HepG2 (cell line): ENCODE measurements around the gene TRPV2. TPM values are rescaled to one million over a fixed set of nuclear protein-coding genes. Genes with fewer than 3 reads are reported as not detected.
A peak's percentile ranks its signal among the peaks of the same experiment; 100 is the strongest.

Experiments used
- DPF2 ChIP-seq: sonication (generic); formaldehyde crosslinking; IDR thresholded peaks from 2 replicates; pipeline ENCODE4 v1.4.0; 2020; ENCODE audit warnings: mild to moderate bottlenecking, low read depth, missing genetic modification reagents, borderline replicate concordance
- HNRNPUL1 ChIP-seq: fragments of 200-400 bp; formaldehyde crosslinking; IDR thresholded peaks from 2 replicates; pipeline ENCODE4 v1.6.1; 2017; ENCODE audit warnings: low read depth, mild to moderate bottlenecking, low read length, moderate library complexity
- KAT8 ChIP-seq: IDR thresholded peaks from 2 replicates; pipeline ENCODE4 v1.6.1; 2016; ENCODE audit warnings: missing genetic modification reagents, missing compliant biosample characterization
- MED8 ChIP-seq: sonication (generic); formaldehyde crosslinking; IDR thresholded peaks from 2 replicates; pipeline ENCODE4 v1.8.1; 2023; ENCODE audit warnings: mild to moderate bottlenecking, missing genetic modification reagents; ENCODE audit not compliant: insufficient replicate concordance
- RXRA ChIP-seq: sonication (generic); formaldehyde crosslinking; IDR thresholded peaks from 2 replicates; pipeline ENCODE4 v1.5.1; 2020; ENCODE audit warnings: missing genetic modification reagents
- SAP130 ChIP-seq: IDR thresholded peaks from 2 replicates; pipeline ENCODE4 v1.6.1; 2016; ENCODE audit warnings: low read depth
- SSRP1 ChIP-seq: IDR thresholded peaks from 2 replicates; pipeline ENCODE4 v1.6.1; 2016; ENCODE audit warnings: control low read depth
- TEAD2 ChIP-seq: sonication (generic); formaldehyde crosslinking; IDR thresholded peaks from 2 replicates; pipeline ENCODE4 v1.9.0; 2021; ENCODE audit warnings: missing genetic modification reagents
- ZNF317 ChIP-seq: sonication (generic); formaldehyde crosslinking; IDR thresholded peaks from 2 replicates; pipeline ENCODE4 v1.5.0; 2020; ENCODE audit warnings: mild to moderate bottlenecking, missing genetic modification reagents
- ZNF841 ChIP-seq: sonication (generic); formaldehyde crosslinking; IDR thresholded peaks from 2 replicates; pipeline ENCODE4 v1.8.1; 2023; ENCODE audit warnings: missing genetic modification reagents, borderline replicate concordance
- polyA plus RNA-seq, 8 experiments: library from polyadenylated mRNA; depleted of rRNA in 3 of 8; stranded (reverse) in 7 of 8; unstranded in 1 of 8; fragments of >200 nt; fragmentation: Illumina TruSeq in 4 of 8; extraction: Trizol in 4 of 8; gene quantifications; 2 replicates each; pipeline versions ENCODE4 v1.2.1 to v1.2.3, GENCODE V29; 2011 to 2016; ENCODE audit warnings: low read depth in 4 of 8, missing spikeins in 1 of 8, mixed read lengths in 1 of 8; ENCODE audit not compliant: insufficient read depth in 1 of 8
- total RNA-seq, 5 experiments: library from RNA; depleted of rRNA; stranded (reverse); fragments of >200 nt; fragmentation: Illumina TruSeq; extraction: Trizol; gene quantifications; 2 replicates each; pipeline ENCODE4 v1.2.3, GENCODE V29; 2016; ENCODE audit warnings: low read depth in 1 of 5
- TF ChIP-seq, protein P1 (sequence below): sonication (generic); formaldehyde crosslinking; IDR thresholded peaks from 2 replicates; pipeline ENCODE4 v1.9.0; 2021; ENCODE audit warnings: missing genetic modification reagents, borderline replicate concordance
- TF ChIP-seq, protein P2 (sequence below): sonication (generic); formaldehyde crosslinking; IDR thresholded peaks from 2 replicates; pipeline ENCODE4 v1.4.0; 2020; ENCODE audit warnings: missing genetic modification reagents
- TF ChIP-seq, protein P3 (sequence below): sonication (generic); formaldehyde crosslinking; IDR thresholded peaks from 2 replicates; pipeline ENCODE4 v1.8.1; 2023; ENCODE audit warnings: mild to moderate bottlenecking, moderate library complexity, missing genetic modification reagents
- TF ChIP-seq, protein P4 (sequence below): IDR thresholded peaks from 2 replicates; pipeline ENCODE4 v1.6.1; 2012; ENCODE audit warnings: low read length, improper control_type of control experiment
- TF ChIP-seq, protein P5 (sequence below): sonication (generic); formaldehyde crosslinking; IDR thresholded peaks from 2 replicates; pipeline ENCODE4 v1.8.0; 2023; ENCODE audit warnings: mild to moderate bottlenecking, missing genetic modification reagents

TRPV2 gene
- total and polyA plus RNA-seq, 2 of the 13 experiments (the other 11 are each of a cell fraction or from before 2014, with no cell fraction given), result 13.6 to 21.3 TPM

DNA sequence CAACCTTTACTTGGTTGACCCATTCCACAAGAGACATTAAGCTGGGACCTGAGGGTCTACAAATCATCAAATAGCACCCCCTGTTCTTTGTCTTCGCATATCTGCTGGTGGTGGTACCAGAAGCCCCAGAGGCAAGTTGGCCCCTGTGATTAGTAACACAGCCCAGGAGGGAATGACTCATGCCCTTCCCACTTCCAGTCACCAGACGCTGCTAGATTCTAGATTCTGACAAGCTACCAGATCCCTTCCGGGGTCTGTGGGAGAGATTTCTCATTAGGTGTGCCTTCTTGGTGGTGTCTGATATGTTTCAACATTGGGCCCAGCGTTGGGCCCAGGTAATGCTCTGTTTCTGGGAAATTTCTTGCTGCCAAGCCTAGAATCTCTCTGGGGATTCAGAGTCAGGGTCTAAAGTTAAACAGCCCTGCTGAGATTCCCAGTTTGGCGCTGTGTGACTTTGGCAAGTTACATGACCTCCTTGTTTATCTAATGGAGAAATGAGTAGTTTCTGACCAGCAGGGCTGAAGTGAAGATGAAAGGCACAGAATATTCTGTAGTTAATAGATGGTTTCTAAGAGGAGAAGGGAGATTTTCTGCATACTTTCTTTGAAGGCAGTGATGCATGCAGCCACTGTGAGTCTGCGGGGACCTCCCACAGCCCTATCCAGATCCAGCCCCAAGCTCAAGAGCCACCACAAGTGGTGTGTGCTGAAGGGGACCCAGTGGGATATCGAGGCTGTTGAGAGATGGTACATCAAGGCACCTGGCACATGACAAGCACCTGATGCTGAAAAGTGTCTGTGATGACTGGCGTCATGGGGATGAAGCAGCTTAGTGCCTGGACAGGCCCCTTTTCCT lies 3.9 kb downstream of the TRPV2 start (continued):
- TF ChIP-seq, protein P1, sequence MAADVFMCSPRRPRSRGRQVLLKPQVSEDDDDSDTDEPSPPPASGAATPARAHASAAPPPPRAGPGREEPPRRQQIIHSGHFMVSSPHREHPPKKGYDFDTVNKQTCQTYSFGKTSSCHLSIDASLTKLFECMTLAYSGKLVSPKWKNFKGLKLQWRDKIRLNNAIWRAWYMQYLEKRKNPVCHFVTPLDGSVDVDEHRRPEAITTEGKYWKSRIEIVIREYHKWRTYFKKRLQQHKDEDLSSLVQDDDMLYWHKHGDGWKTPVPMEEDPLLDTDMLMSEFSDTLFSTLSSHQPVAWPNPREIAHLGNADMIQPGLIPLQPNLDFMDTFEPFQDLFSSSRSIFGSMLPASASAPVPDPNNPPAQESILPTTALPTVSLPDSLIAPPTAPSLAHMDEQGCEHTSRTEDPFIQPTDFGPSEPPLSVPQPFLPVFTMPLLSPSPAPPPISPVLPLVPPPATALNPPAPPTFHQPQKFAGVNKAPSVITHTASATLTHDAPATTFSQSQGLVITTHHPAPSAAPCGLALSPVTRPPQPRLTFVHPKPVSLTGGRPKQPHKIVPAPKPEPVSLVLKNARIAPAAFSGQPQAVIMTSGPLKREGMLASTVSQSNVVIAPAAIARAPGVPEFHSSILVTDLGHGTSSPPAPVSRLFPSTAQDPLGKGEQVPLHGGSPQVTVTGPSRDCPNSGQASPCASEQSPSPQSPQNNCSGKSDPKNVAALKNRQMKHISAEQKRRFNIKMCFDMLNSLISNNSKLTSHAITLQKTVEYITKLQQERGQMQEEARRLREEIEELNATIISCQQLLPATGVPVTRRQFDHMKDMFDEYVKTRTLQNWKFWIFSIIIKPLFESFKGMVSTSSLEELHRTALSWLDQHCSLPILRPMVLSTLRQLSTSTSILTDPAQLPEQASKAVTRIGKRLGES (CRISPR knock-in tag), result no peak
- TF ChIP-seq, protein P2, sequence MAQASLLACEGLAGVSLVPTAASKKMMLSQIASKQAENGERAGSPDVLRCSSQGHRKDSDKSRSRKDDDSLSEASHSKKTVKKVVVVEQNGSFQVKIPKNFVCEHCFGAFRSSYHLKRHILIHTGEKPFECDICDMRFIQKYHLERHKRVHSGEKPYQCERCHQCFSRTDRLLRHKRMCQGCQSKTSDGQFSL, result no peak
- no peak; the same call in 1 of the 2 replicates for TF ChIP-seq KAT8
- TF ChIP-seq ZNF317, result peak; percentile 36; the same call in 1 of the 2 replicates
- no peak for TF ChIP-seq MED8 (CRISPR knock-in tag)
- no peak for TF ChIP-seq HNRNPUL1
- TF ChIP-seq, protein P3, sequence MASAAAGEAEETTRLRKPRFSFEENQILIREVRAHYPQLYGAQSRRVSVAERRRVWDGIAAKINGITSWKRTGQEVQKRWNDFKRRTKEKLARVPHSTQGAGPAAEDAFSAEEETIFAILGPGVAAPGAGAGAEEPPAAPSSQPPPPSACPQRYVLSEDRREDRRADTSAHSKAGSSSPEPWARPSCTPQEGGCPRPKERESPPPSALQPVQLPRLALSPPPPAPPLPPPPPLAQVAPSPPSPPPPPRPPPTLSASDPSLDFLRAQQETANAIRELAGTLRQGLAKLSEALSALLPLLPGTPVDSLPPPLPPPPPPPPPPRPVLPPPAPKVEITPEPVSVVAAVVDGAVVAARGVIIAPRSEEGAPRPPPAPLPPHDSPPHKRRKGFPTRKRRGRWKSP (CRISPR knock-in tag), result 0 out of 2 replicates have a peak, but pooled peaks have one; percentile 21
- peak; percentile 20; the same call in 1 of the 2 replicates for TF ChIP-seq SAP130 (CRISPR knock-in tag)
- no peak for TF ChIP-seq TEAD2
- TF ChIP-seq SSRP1 (CRISPR knock-in tag), result no peak
- no peak for TF ChIP-seq ZNF841 (CRISPR knock-in tag)
- TF ChIP-seq, protein P4, sequence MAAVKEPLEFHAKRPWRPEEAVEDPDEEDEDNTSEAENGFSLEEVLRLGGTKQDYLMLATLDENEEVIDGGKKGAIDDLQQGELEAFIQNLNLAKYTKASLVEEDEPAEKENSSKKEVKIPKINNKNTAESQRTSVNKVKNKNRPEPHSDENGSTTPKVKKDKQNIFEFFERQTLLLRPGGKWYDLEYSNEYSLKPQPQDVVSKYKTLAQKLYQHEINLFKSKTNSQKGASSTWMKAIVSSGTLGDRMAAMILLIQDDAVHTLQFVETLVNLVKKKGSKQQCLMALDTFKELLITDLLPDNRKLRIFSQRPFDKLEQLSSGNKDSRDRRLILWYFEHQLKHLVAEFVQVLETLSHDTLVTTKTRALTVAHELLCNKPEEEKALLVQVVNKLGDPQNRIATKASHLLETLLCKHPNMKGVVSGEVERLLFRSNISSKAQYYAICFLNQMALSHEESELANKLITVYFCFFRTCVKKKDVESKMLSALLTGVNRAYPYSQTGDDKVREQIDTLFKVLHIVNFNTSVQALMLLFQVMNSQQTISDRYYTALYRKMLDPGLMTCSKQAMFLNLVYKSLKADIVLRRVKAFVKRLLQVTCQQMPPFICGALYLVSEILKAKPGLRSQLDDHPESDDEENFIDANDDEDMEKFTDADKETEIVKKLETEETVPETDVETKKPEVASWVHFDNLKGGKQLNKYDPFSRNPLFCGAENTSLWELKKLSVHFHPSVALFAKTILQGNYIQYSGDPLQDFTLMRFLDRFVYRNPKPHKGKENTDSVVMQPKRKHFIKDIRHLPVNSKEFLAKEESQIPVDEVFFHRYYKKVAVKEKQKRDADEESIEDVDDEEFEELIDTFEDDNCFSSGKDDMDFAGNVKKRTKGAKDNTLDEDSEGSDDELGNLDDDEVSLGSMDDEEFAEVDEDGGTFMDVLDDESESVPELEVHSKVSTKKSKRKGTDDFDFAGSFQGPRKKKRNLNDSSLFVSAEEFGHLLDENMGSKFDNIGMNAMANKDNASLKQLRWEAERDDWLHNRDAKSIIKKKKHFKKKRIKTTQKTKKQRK, result no peak
- TF ChIP-seq, protein P5, sequence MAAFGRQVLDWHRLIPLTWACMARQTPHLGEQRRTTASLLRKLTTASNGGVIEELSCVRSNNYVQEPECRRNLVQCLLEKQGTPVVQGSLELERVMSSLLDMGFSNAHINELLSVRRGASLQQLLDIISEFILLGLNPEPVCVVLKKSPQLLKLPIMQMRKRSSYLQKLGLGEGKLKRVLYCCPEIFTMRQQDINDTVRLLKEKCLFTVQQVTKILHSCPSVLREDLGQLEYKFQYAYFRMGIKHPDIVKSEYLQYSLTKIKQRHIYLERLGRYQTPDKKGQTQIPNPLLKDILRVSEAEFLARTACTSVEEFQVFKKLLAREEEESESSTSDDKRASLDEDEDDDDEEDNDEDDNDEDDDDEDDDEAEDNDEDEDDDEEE (CRISPR knock-in tag), result no peak
- TF ChIP-seq RXRA, result no peak
- TF ChIP-seq DPF2 (CRISPR knock-in tag), result no peak
